ENCODE data around the gene TAOK3. TPM values are rescaled to one million over a fixed set of nuclear protein-coding genes. Genes with fewer than 3 reads are reported as not detected.

TAOK3 gene
- polyA plus RNA-seq, 1 experiment, result 18.3 TPM

Other genes starting within 250 kb of the TAOK3 start
- gene PEBP1, start 236.8 kb downstream of the TAOK3 start, polyA plus RNA-seq (2011; rRNA removed), result 145 and 201 TPM in 2 replicates
- gene SUDS3, start 3.6 kb upstream of the TAOK3 start, polyA plus RNA-seq (2011; rRNA removed), result 16.2 and 22.8 TPM in 2 replicates

Measured in BJ (cell line).